Activated CD8-positive, alpha-beta memory T cell treated with anti-CD3 and anti-CD28 coated beads for 48 hours (primary cell): ENCODE results near the gene INF2.

Source experiments
- DNase-seq, 3 experiments: peaks; one replicate each; pipeline ENCODE4 v3.0.0-alpha.2; 2020; ENCODE audit warnings: low read depth in 2 of 3, low spot score in 2 of 3

Gene INF2

GRCh38 chr14:104732931-104733681, 43.7 kb downstream of the INF2 start:
- DNase-seq, result no peak

GRCh38 chr14:104734051-104734587, 44.7 kb downstream of the INF2 start:
- DNase-seq, result no peak

- no peak for DNase-seq
Measured at GRCh38 chr14:104734601-104734990, 45.2 kb downstream of the INF2 start.

- DNase-seq, result no peak
Measured at GRCh38 chr14:104734991-104735779, 45.8 kb downstream of the INF2 start.

GRCh38 chr14:104735830-104736642, 46.6 kb downstream of the INF2 start:
- no peak for DNase-seq

- no peak for DNase-seq
Measured at GRCh38 chr14:104738375-104739019, 49.1 kb downstream of the INF2 start.

GRCh38 chr14:104739026-104739425, 49.6 kb downstream of the INF2 start:
- DNase-seq, result no peak

- DNase-seq, result no peak
Measured at GRCh38 chr14:104739546-104740516, 50.4 kb downstream of the INF2 start.

GRCh38 chr14:104741108-104741802, 51.8 kb downstream of the INF2 start:
- no peak for DNase-seq

GRCh38 chr14:104741803-104742251, 52.4 kb downstream of the INF2 start:
- DNase-seq, result no peak

- no peak for DNase-seq
Measured at GRCh38 chr14:104742586-104743455, 53.4 kb downstream of the INF2 start.

GRCh38 chr14:104743461-104744380, 54.3 kb downstream of the INF2 start:
- no peak for DNase-seq

GRCh38 chr14:104744484-104744883, 55.1 kb downstream of the INF2 start:
- no peak for DNase-seq

- DNase-seq, result no peak
Measured at GRCh38 chr14:104745431-104745830, 56.0 kb downstream of the INF2 start.

- DNase-seq, result peak in 1 of 3 experiments; percentile 44
Measured at GRCh38 chr14:104746071-104746545, 56.7 kb downstream of the INF2 start.

- no peak for DNase-seq
Measured at GRCh38 chr14:104746934-104747481, 57.6 kb downstream of the INF2 start.
